ENCODE measurements around the gene NEUROG3. TPM values are rescaled to one million over a fixed set of nuclear protein-coding genes. Genes with fewer than 3 reads are reported as not detected.

Gene NEUROG3
- total and polyA plus RNA-seq, 2 of the 13 experiments (the other 11 are each of a cell fraction or from before 2014, with no cell fraction given), result not detected

GRCh38 chr10:69576334-69577011, 3.3 kb upstream of the NEUROG3 start:
- ATAC-seq, result no peak
- ChIA-PET CTCF (ENCODE audit: low intra/inter-chr PET ratio, low total read pairs) (no interaction called here), POLR2A (no interaction called here)
- no peak overlapping the region for H3K4me3 ChIP-seq (replicated peaks in 1 of 3; ENCODE audit: insufficient read depth in 1 of 3, low read depth in 2 of 3, low read length in 3 of 3)
- intact Hi-C loops (cut with micrococcal nuclease; ENCODE audit: unreplicated experiment), result no loop called here
- WGBS (ENCODE audit: low lambda C conversion rate), result 4% methylated on average over 20 of the region's 28 CpGs
- FAIRE-seq, result no peak
- no peaks in the 10 kb centered on the region for H3K36me3 ChIP-seq (replicated peaks in 1 of 2; ENCODE audit: control insufficient read depth in 1 of 2, insufficient read depth in 2 of 2, low read length in 2 of 2)
- DNase-seq (ENCODE audit: low spot score), result no peak
- BruUV-seq (replicated peaks), result no TSS peak
- no peak overlapping the region for H3K4me2 ChIP-seq (ENCODE audit: low read depth, low read length)
- no peak overlapping the region for H2AFZ ChIP-seq (ENCODE audit: low read length)
- TF ChIP-seq ZNF577 (CRISPR knock-in tag; IDR thresholded peaks at IDR 0.05; ENCODE audit: borderline replicate concordance, low read depth), result no peak
- no peak for TF ChIP-seq NFYB (CRISPR knock-in tag; IDR thresholded peaks at IDR 0.05)
- peak; percentile 83; the same call in 1 of the 2 replicates for TF ChIP-seq ZNF800 (CRISPR knock-in tag; IDR thresholded peaks at IDR 0.05)
- 0 out of 2 replicates have a peak, but pooled peaks have one; percentile 54 for TF ChIP-seq HDAC6 (IDR thresholded peaks at IDR 0.05; ENCODE audit: low read depth, low read length)
- H3K27ac ChIP-seq (ENCODE audit: extremely low read length, insufficient read depth, low read length), result no peak overlapping the region
- in situ Hi-C loops (cut with HindIII; ENCODE audit: extremely low pct_ligation_motif_present, low pct_unique_long_range_greater_than_20kb), result no loop called here
- no peaks in the 10 kb centered on the region for H3K4me1 ChIP-seq (ENCODE audit: insufficient read depth, low read length)
- no peaks in the 10 kb centered on the region for H3K79me2 ChIP-seq (ENCODE audit: insufficient read depth, low read length)
- no peak overlapping the region for H3K9ac ChIP-seq (ENCODE audit: insufficient read depth, low read depth, low read length)
- H3K9me3 ChIP-seq (ENCODE audit: low read length), result no peaks in the 10 kb centered on the region
- H4K20me1 ChIP-seq (ENCODE audit: insufficient read depth, low read length), result no peaks in the 10 kb centered on the region
- peaks cover 2 to 55% of the 10 kb centered on the region in 2 experiments for H3K27me3 ChIP-seq (ENCODE audit: control insufficient read depth in 1 of 2, insufficient read depth in 2 of 2, low read length in 2 of 2)

- Histone ChIP-seq H2AFZ (ENCODE audit: low read length) (no peak overlapping the region), H3K79me2 (ENCODE audit: insufficient read depth, low read length) (no peaks in the 10 kb centered on the region), H3K36me3 (replicated peaks in 1 of 2; ENCODE audit: control insufficient read depth in 1 of 2, insufficient read depth in 2 of 2, low read length in 2 of 2) (no peaks in the 10 kb centered on the region), H3K4me2 (ENCODE audit: low read depth, low read length) (no peak overlapping the region), H3K9ac (ENCODE audit: insufficient read depth, low read depth, low read length) (no peak overlapping the region), H4K20me1 (ENCODE audit: insufficient read depth, low read length) (no peaks in the 10 kb centered on the region), H3K4me3 (replicated peaks in 1 of 3; ENCODE audit: insufficient read depth in 1 of 3, low read depth in 2 of 3, low read length in 3 of 3) (no peak overlapping the region), H3K27me3 (ENCODE audit: control insufficient read depth in 1 of 2, insufficient read depth in 2 of 2, low read length in 2 of 2) (peaks cover 2 to 67% of the 10 kb centered on the region in 2 experiments), H3K27ac (ENCODE audit: extremely low read length, insufficient read depth, low read length) (no peak overlapping the region), H3K9me3 (ENCODE audit: low read length) (no peaks in the 10 kb centered on the region), H3K4me1 (ENCODE audit: insufficient read depth, low read length) (no peaks in the 10 kb centered on the region)
- BruUV-seq (replicated peaks), result no TSS peak
- DNase-seq (ENCODE audit: low spot score), result no peak
- in situ Hi-C loops (cut with HindIII; ENCODE audit: extremely low pct_ligation_motif_present, low pct_unique_long_range_greater_than_20kb), result no loop called here
- FAIRE-seq, result no peak
- 3% methylated on average over 4 of the region's 5 CpGs for WGBS (ENCODE audit: low lambda C conversion rate)
- ChIA-PET POLR2A (no interaction called here), CTCF (ENCODE audit: low intra/inter-chr PET ratio, low total read pairs) (no interaction called here)
- no peak for ATAC-seq
- intact Hi-C loops (cut with micrococcal nuclease; ENCODE audit: unreplicated experiment), result no loop called here
- TF ChIP-seq POLR2G (IDR thresholded peaks at IDR 0.05; ENCODE audit: low read depth, low read length) (no peak), FOXC1 (CRISPR knock-in tag; IDR thresholded peaks at IDR 0.05; ENCODE audit: borderline replicate concordance) (no peak), THRA (CRISPR knock-in tag; IDR thresholded peaks at IDR 0.05; ENCODE audit: borderline replicate concordance) (no peak), ZNF788 (CRISPR knock-in tag; IDR thresholded peaks at IDR 0.05; ENCODE audit: borderline replicate concordance) (no peak), PLRG1 (conservative IDR thresholded peaks at IDR 0.05) (no peak), ZNF24 (IDR thresholded peaks at IDR 0.05) (no peak), ZNF253 (CRISPR knock-in tag; IDR thresholded peaks at IDR 0.05; ENCODE audit: borderline replicate concordance) (no peak), GLMP (CRISPR knock-in tag; IDR thresholded peaks at IDR 0.05; ENCODE audit: borderline replicate concordance) (no peak), NR2F1 (CRISPR knock-in tag; IDR thresholded peaks at IDR 0.05) (no peak)
Observed at GRCh38 chr10:69575164-69575722, 2.0 kb upstream of the NEUROG3 start.
